Measurements from ENCODE around the gene RPS6KA4.

GRCh38 chr11:64343767-64344559 is 15.0 kb upstream of the RPS6KA4 start:
- no peak for TF ChIP-seq CTCF (IDR thresholded peaks at IDR 0.05)
- TF ChIP-seq POLR2A (IDR thresholded peaks at IDR 0.05) = no peak

Measured in vagina (tissue), 2 donors.